Tibial nerve (tissue), 4 donors: Measurements from ENCODE around the gene TYRO3.

ENCODE experiments used
- CTCF ChIP-seq, 5 experiments: fragments of 200-600 bp in 3 of 5; fragments of 450-650 bp in 2 of 5; sonication (generic) in 3 of 5; IDR thresholded peaks; one replicate each; pipeline ENCODE4 v1.5.1; 2016 to 2019; ENCODE audit warnings: antibody characterized with exemption in 5 of 5, mild to moderate bottlenecking in 3 of 5, moderate library complexity in 2 of 5
- EP300 ChIP-seq, 2 donors: sonication (generic); formaldehyde crosslinking; IDR thresholded peaks; one replicate each; pipeline ENCODE4 v1.6.1; 2017; ENCODE audit warnings: antibody characterized with exemption in 2 of 2, mild to moderate bottlenecking in 1 of 2
- POLR2A ChIP-seq, 2 donors: fragments of 450-650 bp; IDR thresholded peaks; one replicate each; pipeline ENCODE4 v1.6.1; 2017; ENCODE audit warnings: antibody characterized with exemption in 2 of 2, mild to moderate bottlenecking in 2 of 2, moderate library complexity in 2 of 2

- TF ChIP-seq CTCF (IDR thresholded peaks at IDR 0.05) (no peak), POLR2A (IDR thresholded peaks at IDR 0.05) (no peak), EP300 (IDR thresholded peaks at IDR 0.05) (no peak)
Measured at GRCh38 chr15:41564960-41565502, 6.0 kb downstream of the TYRO3 start.
